Cardiac septum (tissue), 1 donor: Measurements from ENCODE around the gene ARHGAP24. TPM values are rescaled to one million over a fixed set of nuclear protein-coding genes. Genes with fewer than 3 reads are reported as not detected.

Experiments used
- DNase-seq: peaks from one replicate; pipeline ENCODE4 v3.0.0-alpha.2; 2020; ENCODE audit warnings: low spot score
- intact Hi-C: fragments of 100-400 bp; cut with DNase I; formaldehyde crosslinking; loops from one replicate; pipeline ENCODE4 v1.14.0; 2022
- total RNA-seq: library from RNA; stranded (reverse); fragmentation: NEBNext Ultra II Directional; extraction: Animal tissue kit (Norgen Biotek cat#: 25700); gene quantifications from one replicate; pipeline ENCODE4 v1.2.1, GENCODE V29; 2021
- donor health status: DM: no; HTN: no; CAD: no.

The ARHGAP24 gene
- total RNA-seq, 1 donor from 2014 or later = 60.1 TPM

GRCh38 chr4:85779165-85779564 is 304.2 kb downstream of the ARHGAP24 start:
- DNase-seq = no peak
- intact Hi-C loops = no loop called here

DNA sequence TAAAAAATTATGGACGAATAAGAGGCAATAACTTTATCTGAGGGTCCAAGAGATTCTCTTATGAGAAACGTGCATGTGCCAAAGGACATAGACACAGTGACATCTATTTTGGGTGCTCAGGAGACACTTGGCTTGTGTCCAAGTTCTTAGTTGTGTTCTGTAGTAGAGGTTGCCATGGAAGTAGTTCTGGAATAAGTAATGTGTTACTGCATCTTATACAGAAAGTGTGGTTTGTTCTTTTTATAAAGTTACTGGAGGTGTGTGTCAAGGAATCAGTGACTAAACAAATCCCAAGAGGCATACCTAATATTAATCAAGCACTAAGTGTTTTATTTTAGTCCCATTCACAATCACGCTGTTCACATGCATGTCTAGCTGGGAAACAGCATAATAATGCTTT is 305.7 kb downstream of the ARHGAP24 start:
- DNase-seq = no peak

DNA sequence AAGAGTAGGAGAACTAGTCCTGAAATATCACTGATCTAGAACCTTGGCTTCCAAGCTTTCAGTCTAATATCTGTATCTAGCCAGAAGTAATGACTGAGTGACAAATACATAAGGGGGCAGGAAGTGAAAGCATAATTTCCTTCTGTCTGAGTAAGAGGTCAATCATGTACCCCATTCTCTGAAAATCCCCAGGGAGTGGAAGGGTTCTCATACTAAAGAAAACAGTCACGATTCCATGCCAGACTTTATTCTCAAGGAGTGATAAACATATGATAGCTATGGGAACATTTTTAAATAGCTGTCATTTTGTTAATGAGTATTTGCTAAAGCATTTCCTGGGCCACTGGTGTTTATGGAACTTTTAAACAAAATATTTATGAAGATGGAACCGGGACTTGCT is 308.5 kb downstream of the ARHGAP24 start:
- intact Hi-C loops = no loop called here
- no peak for DNase-seq

More for the DNA sequence above, 305.7 kb downstream of the ARHGAP24 start:
- intact Hi-C loops = no loop called here

DNA sequence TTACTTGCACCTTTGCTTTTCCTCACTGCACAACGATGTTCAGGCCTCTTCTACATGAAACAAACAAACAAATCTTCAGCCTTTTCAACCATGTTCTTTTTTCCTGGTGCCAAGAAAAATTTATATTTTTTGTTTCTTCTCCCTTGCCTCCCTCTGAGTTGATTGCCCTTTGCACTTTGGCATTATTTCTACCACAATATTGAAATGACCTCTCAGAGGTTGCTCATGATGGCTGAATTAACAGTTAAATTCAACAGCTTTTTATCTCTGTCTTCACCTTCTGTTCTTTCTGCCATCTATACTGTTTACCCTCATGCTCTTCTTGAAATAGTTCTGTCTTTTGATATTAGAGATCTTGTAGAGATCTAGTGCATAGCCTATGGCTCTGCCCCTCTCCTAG is 308.9 kb downstream of the ARHGAP24 start:
- DNase-seq = no peak
- intact Hi-C loops = no loop called here

- intact Hi-C loops = no loop called here
These were observed 309.4 kb downstream of the ARHGAP24 start for GRCh38 chr4:85784348-85784747.

GRCh38 chr4:85784947-85785346 is 310.0 kb downstream of the ARHGAP24 start:
- intact Hi-C loops = no loop called here
- DNase-seq = no peak

More at GRCh38 chr4:85784348-85784747, 309.4 kb downstream of the ARHGAP24 start:
- DNase-seq = no peak

DNA sequence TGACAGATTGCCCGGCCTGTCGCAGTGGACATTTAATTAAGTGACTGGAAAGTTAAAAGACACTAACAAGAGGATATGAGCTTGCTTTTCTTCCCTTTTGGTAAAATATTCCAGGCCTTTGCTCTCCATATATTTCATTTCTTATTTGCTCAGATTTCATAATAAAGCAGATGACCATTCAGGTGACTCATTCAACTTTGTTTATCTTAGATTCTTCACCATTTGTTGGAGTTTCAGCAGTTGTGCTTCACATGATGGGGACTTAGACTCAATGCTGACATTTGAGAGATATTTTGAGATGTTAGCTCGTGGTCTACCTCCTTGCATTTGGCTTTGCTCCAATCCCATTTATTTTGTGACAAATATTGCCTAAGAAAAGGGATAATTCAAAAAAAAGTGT is 312.2 kb downstream of the ARHGAP24 start:
- intact Hi-C loops = no loop called here
- DNase-seq = no peak

DNA sequence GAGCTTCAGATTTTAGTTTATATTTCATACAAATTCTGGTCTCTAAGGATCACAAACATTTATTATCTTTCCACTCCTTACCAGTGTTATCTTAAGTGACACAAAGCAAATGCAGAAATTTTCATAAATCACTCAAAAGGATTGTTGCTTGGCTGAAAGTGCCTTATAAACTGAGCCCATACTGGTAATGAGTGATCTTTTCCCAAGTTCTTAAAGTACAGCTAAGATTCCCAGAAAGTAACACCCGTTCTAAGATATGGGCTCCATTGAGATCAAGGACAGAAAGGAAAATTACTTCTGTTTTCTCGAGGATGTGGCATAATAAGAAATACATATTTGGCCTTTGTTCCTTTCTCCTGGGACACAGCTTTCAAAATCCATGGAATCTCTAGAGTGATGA is 313.7 kb downstream of the ARHGAP24 start:
- no peak for DNase-seq
- intact Hi-C loops = no loop called here

DNA sequence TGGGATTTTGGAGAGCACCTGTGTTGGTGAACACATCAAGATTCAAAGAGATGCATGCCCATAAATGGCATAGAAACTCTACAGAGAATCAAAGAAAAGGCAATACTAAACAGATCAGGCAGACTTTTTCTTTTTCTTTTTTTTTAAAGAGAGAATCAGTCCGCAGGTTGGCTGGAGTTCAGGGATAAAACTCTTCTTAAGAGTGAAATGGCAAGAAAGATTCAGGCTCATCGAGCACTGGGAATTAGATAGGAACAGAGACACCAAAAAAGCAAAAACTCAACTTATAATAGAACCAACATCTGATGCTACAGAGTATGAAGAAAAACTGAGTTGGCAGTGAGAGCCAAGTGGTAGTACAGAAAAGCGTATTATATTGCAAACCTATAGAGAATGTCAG is 314.3 kb downstream of the ARHGAP24 start:
- DNase-seq = no peak
- intact Hi-C loops = no loop called here

DNA sequence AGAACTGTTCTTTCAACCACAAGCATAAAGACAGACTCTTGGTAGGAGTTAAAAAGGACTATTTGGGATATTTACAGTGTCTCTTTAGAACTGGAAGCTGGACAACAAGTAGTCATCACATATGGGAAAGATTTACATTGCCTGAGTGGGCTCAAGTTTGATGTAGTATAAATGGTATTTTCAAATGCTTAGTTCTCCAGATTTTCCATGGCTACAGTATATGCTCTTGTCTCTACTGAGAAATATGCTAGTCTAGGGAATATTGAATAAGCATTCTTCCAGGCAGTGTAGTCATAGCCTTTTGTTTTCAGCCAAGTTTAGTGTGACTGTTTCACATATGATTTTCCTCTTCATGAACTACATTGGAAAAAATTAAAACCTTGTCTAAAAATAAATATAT is 315.6 kb downstream of the ARHGAP24 start:
- intact Hi-C loops = loop anchor here (10.0 kb wide), 1 partner anchor 254 kb away; no protein-coding TSS in a partner anchor
- DNase-seq = no peak

GRCh38 chr4:85792376-85793232 is 317.7 kb downstream of the ARHGAP24 start:
- intact Hi-C loops = loop anchor here (10.0 kb wide), 1 partner anchor 252 kb away; no protein-coding TSS in a partner anchor
- no peak for DNase-seq

DNA sequence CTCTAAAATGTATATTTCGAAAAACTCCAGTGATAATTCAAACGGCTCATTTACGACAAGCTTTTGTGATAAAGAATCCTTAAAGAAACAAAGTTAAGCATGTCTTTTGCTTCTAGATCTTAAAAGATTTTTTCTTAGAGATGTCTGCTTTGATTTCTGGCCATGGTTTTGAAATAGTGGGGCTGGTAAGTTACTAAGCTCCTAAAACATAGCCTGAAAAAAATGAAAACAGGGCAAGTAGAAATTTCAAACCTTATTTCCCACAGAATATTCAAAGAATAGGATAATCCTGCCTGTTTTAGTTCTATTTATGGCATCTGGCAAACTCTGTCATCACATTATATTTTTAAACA is 318.3 kb downstream of the ARHGAP24 start:
- intact Hi-C loops = loop anchor here (10.0 kb wide), 1 partner anchor 252 kb away; no protein-coding TSS in a partner anchor
- no peak for DNase-seq

- intact Hi-C loops = loop anchor here (5.0 to 10.0 kb wide), 3 partner anchors 41 to 651 kb away; no protein-coding TSS in a partner anchor
- no peak for DNase-seq
These were observed 323.2 kb downstream of the ARHGAP24 start for GRCh38 chr4:85798012-85798770.

- DNase-seq = no peak
- intact Hi-C loops = no loop called here
These were observed 328.9 kb downstream of the ARHGAP24 start for GRCh38 chr4:85803856-85804255.

GRCh38 chr4:85805891-85806290 is 330.9 kb downstream of the ARHGAP24 start:
- DNase-seq = no peak
- intact Hi-C loops = no loop called here

DNA sequence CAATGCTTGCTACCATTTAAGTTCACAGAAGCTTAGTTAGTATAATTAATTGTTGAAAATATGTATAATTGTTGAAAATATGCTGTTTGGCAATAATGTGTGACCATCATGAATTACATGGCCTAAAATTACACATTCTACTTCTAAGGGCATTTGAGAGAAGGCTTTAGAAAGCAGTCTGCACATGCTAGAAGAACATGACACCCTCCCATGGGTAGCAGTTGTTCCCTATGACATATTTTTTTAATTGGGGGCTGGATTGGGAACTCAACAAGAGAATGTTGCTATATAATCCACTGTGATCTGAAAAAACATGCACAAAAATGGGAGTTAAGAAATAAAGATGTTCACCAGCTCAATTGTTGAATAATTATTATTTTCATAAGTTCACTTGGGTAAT is 331.4 kb downstream of the ARHGAP24 start:
- intact Hi-C loops = no loop called here
- DNase-seq = no peak

DNA sequence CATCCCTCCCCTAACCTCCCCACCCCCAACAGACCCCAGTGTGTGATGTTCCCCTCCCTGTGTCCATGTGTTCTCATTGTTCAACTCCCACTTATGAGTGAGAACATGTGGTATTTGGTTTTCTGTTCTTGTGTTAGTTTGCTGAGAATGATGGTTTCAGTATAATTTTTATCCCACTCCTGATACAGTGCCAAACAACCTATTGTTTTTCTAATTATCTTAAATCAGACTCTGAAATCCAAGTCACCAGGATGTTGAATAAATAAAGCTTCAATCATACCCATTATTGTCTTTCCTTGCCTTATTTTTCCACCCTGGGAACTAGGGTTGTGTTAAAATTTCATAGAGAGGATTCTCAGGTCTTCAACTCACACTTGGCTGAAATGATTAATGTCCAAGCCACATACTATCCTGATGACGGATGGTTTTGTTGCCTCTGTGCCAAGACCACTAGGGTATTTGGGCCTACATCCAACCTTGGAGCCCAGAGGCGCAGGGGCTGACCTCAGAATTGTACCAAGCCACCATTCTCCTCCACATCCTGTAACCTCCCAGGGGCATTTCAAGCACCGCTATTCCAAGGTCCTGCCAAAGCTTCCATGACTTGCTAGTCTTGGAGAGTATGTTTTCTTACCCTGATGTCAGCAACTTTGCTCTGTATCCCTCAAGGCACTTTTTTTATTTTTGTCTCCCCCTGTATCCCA is 332.4 kb downstream of the ARHGAP24 start:
- intact Hi-C loops = no loop called here
- no peak for DNase-seq

DNA sequence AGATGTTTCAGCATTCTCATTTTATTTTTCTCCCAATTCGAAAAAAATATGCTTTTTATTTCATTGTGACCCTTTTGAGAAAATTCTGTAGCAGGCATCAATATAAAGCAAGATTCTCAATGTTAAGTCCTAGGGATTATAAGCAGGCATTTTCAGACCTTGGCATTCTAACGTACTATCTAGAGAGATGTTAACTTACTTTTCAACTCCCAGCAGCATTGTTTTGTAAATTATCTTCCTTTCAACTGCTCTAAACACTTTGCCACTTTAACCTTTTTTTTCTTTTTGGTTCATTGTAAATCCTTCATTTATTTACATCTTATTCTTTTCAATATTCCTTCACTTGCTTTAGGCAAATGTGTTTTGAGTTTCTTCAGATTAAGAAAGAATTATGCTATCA is 333.2 kb downstream of the ARHGAP24 start:
- no peak for DNase-seq
- intact Hi-C loops = no loop called here

GRCh38 chr4:85808864-85809263 is 333.9 kb downstream of the ARHGAP24 start:
- intact Hi-C loops = no loop called here
- DNase-seq = no peak

GRCh38 chr4:85812776-85813175 is 337.8 kb downstream of the ARHGAP24 start:
- intact Hi-C loops = no loop called here
- no peak for DNase-seq
